MM.1S (cell line): ENCODE results near the gene EYA2.

Source experiments
- EZH2 ChIP-seq: fragments of 300-600 bp; sonication (generic); optimal IDR thresholded peaks from 2 replicates; pipeline ENCODE3; 2017; ENCODE audit warnings: low read depth, mild to moderate bottlenecking, antibody characterized with exemption, low read length, mixed read lengths
- TF ChIP-seq, protein P1 (sequence below): fragments of 300-600 bp; sonication (generic); IDR thresholded peaks from 2 replicates; pipeline ENCODE4 v1.5.1; 2016; ENCODE audit warnings: antibody characterized with exemption, low read length, mixed read lengths

- TF ChIP-seq, protein P1, sequence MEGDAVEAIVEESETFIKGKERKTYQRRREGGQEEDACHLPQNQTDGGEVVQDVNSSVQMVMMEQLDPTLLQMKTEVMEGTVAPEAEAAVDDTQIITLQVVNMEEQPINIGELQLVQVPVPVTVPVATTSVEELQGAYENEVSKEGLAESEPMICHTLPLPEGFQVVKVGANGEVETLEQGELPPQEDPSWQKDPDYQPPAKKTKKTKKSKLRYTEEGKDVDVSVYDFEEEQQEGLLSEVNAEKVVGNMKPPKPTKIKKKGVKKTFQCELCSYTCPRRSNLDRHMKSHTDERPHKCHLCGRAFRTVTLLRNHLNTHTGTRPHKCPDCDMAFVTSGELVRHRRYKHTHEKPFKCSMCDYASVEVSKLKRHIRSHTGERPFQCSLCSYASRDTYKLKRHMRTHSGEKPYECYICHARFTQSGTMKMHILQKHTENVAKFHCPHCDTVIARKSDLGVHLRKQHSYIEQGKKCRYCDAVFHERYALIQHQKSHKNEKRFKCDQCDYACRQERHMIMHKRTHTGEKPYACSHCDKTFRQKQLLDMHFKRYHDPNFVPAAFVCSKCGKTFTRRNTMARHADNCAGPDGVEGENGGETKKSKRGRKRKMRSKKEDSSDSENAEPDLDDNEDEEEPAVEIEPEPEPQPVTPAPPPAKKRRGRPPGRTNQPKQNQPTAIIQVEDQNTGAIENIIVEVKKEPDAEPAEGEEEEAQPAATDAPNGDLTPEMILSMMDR: no peak
- TF ChIP-seq EZH2: no peak
These were observed 308.4 kb downstream of the EYA2 start for GRCh38 chr20:47202733-47203667.
